ENCODE results near the gene CSNK2B. TPM values are rescaled to one million over a fixed set of nuclear protein-coding genes. Genes with fewer than 3 reads are reported as not detected.

The CSNK2B gene
- polyA plus RNA-seq, 2 donors: 140 to 187 TPM

Other genes with a start within 250 kb of the CSNK2B start
- gene MICB, start 167.9 kb upstream of the CSNK2B start, polyA plus RNA-seq: under 1 TPM; 0.29 to 0.77 TPM
- not detected for gene MCCD1, start 137.1 kb upstream of the CSNK2B start, polyA plus RNA-seq
- gene DDX39B, start 124.1 kb upstream of the CSNK2B start, polyA plus RNA-seq: 100 to 1,000 TPM; 181 to 321 TPM
- gene ATP6V1G2, start 119.5 kb upstream of the CSNK2B start, polyA plus RNA-seq: under 1 TPM; 0.32 to 0.49 TPM
- gene NFKBIL1, start 118.5 kb upstream of the CSNK2B start, polyA plus RNA-seq: 10 to 100 TPM; 16.1 to 20.2 TPM
- under 1 TPM; 0.10 to 0.14 TPM for gene LTA, start 93.8 kb upstream of the CSNK2B start, polyA plus RNA-seq
- gene TNF, start 90.5 kb upstream of the CSNK2B start, polyA plus RNA-seq: 1 to 10 TPM in 1 of 2 donors, under 1 TPM in 1; 0.71 to 2.4 TPM
- 1 to 10 TPM; 1.8 to 3.0 TPM for gene LTB, start 83.7 kb upstream of the CSNK2B start, polyA plus RNA-seq
- gene LST1, start 79.8 kb upstream of the CSNK2B start, polyA plus RNA-seq: 1 to 10 TPM; 2.8 to 6.9 TPM
- under 1 TPM in 1 of 2 donors, not detected in 1; 0.07 TPM for gene NCR3, start 73.1 kb upstream of the CSNK2B start, polyA plus RNA-seq
- gene AIF1, start 50.8 kb upstream of the CSNK2B start, polyA plus RNA-seq: 10 to 100 TPM in 1 of 2 donors, 1 to 10 TPM in 1; 8.0 to 12.6 TPM
- gene PRRC2A, start 45.4 kb upstream of the CSNK2B start, polyA plus RNA-seq: 100 to 1,000 TPM in 1 of 2 donors, 10 to 100 TPM in 1; 76.6 to 110 TPM
- gene BAG6, start 13.4 kb upstream of the CSNK2B start, polyA plus RNA-seq: 100 to 1,000 TPM; 158 to 259 TPM
- 1 to 10 TPM; 4.3 to 6.0 TPM for gene APOM, start 10.2 kb upstream of the CSNK2B start, polyA plus RNA-seq
- gene C6orf47, start 5.3 kb upstream of the CSNK2B start, polyA plus RNA-seq: 10 to 100 TPM; 20.6 to 21.1 TPM
- gene GPANK1, start 1.1 kb upstream of the CSNK2B start, polyA plus RNA-seq: 10 to 100 TPM; 10.2 to 10.4 TPM
- 1 to 10 TPM; 5.3 to 7.4 TPM for gene LY6G5B, start 3.9 kb downstream of the CSNK2B start, polyA plus RNA-seq
- 1 to 10 TPM in 1 of 2 donors, under 1 TPM in 1; 0.76 to 1.1 TPM for gene LY6G5C, start 15.0 kb downstream of the CSNK2B start, polyA plus RNA-seq
- 10 to 100 TPM; 30.0 to 40.1 TPM for gene ABHD16A, start 37.2 kb downstream of the CSNK2B start, polyA plus RNA-seq
- not detected for gene LY6G6F, start 40.8 kb downstream of the CSNK2B start, polyA plus RNA-seq
- gene LY6G6D, start 49.3 kb downstream of the CSNK2B start, polyA plus RNA-seq: 1 to 10 TPM in 1 of 2 donors, under 1 TPM in 1; 0.67 to 1.3 TPM
- gene LY6G6C, start 55.7 kb downstream of the CSNK2B start, polyA plus RNA-seq: 10 to 100 TPM; 17.2 to 21.9 TPM
- gene MPIG6B, start 57.3 kb downstream of the CSNK2B start, polyA plus RNA-seq: under 1 TPM; 0.49 to 0.88 TPM
- 10 to 100 TPM; 46.5 to 73.3 TPM for gene DDAH2, start 63.2 kb downstream of the CSNK2B start, polyA plus RNA-seq
- gene CLIC1, start 70.5 kb downstream of the CSNK2B start, polyA plus RNA-seq: 100 to 1,000 TPM; 258 to 412 TPM
- 10 to 100 TPM in 1 of 2 donors, 1 to 10 TPM in 1; 6.3 to 15.8 TPM for gene MSH5, start 73.9 kb downstream of the CSNK2B start, polyA plus RNA-seq
- gene SAPCD1, start 96.6 kb downstream of the CSNK2B start, polyA plus RNA-seq: 1 to 10 TPM; 2.3 to 7.6 TPM
- gene VWA7, start 111.2 kb downstream of the CSNK2B start, polyA plus RNA-seq: 1 to 10 TPM in 1 of 2 donors, under 1 TPM in 1; 0.33 to 1.3 TPM
- 10 to 100 TPM; 35.7 to 37.3 TPM for gene VARS1, start 129.7 kb downstream of the CSNK2B start, polyA plus RNA-seq
- 10 to 100 TPM; 25.6 to 42.9 TPM for gene LSM2, start 140.9 kb downstream of the CSNK2B start, polyA plus RNA-seq
- under 1 TPM; 0.39 to 0.42 TPM for gene HSPA1L, start 149.2 kb downstream of the CSNK2B start, polyA plus RNA-seq
- 100 to 1,000 TPM; 105 to 125 TPM for gene HSPA1A, start 149.5 kb downstream of the CSNK2B start, polyA plus RNA-seq
- gene HSPA1B, start 161.7 kb downstream of the CSNK2B start, polyA plus RNA-seq: 100 to 1,000 TPM in 1 of 2 donors, 10 to 100 TPM in 1; 26.9 to 103 TPM
- gene NEU1, start 196.7 kb downstream of the CSNK2B start, polyA plus RNA-seq: 10 to 100 TPM; 13.6 to 14.6 TPM
- gene SLC44A4, start 212.9 kb downstream of the CSNK2B start, polyA plus RNA-seq: under 1 TPM; 0.19 to 0.33 TPM
- gene EHMT2, start 231.6 kb downstream of the CSNK2B start, polyA plus RNA-seq: 10 to 100 TPM; 27.2 to 39.6 TPM
- gene ZBTB12, start 236.0 kb downstream of the CSNK2B start, polyA plus RNA-seq: 1 to 10 TPM; 2.4 to 3.6 TPM